HG03159 (cell line): Measurements from ENCODE around the gene PCGF2.
"Not testable (repeated sequence)": the region's sequence is repeated elsewhere in the genome, so short reads cannot be mapped to it uniquely, and the experiment has no call there.

Source experiments
- ATAC-seq: cut with Tn5 transposase; IDR thresholded peaks from one replicate; pipeline ENCODE4 v1.9.1; 2021; ENCODE audit warnings: mild to moderate bottlenecking, moderate library complexity; ENCODE audit not compliant: unreplicated experiment

PCGF2 gene

DNA sequence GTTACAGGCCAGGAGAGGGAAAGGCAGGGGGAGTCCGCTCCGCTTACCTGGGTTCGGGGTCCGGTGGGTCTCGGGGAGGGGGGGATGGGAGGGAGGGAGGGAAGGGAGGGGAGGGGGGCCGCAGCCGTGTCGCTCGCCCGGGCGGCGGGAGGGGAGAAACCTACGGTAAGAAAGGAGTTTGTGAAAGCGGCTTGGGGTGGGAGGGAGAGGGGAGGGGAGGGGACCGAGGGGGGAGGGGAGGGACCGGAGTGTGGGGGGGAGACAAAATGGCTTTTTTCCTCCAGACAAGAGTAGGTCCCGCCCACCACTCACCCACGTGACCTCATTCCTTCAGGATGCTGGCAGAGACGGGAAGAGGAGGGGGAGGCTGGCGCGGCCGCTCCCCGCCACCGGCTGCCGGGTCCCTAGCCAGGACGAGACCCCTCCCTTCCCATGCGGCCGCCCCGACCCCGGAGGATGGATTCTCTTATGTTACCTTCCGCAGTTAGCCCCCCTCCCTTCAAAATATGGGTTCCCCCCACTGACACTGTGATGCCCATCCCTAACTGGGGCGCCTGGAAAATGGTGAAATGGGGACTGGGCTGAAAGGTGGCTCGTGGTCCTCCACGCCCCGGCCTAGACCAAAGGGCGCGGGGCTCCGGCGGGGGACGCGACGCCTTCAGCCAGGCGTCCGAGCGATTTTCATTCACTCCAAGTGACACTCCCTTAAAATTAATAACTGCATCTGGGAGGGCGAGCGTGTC, at the start of gene PCGF2:
TSS of gene PCGF2 (minus strand) at position 188 of the 743 bp plus-strand sequence. CDS start 7,934 bp downstream, outside the sequence.
- no peak for ATAC-seq

DNA sequence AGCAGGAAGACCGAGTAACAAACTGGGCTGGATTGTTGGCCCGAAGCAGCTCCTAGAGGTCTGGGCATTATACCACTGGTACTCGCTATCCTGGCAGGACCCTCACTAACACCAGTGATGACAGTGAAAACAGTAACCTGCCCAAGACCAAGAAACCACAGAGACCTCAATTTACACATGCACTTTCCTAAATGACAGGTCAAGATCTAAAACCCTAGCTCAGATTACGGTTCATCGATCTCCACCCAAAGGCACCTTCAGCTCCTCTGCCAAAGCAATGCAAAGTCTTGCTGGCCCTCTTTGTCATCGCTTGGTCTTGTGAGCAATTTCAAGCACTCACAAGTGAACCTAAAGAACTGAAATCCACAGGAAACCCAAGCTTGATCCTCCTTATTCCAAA, 49.7 kb upstream of the PCGF2 start:
- no peak for ATAC-seq

DNA sequence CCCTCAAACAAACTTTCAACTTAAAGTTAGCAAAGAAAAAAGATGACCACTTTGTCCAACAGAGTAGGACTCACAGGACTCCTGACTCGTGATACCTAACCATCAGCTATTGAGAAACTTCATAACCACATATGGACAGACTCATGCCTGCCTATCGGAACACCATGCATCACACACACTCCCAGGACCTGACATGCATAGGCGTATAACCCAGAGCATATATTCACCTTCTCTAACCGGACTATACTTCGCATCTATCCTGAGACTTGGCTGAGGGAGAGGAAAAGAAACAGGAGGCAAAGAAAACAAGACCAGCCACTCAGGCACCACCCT, 49.0 kb upstream of the PCGF2 start:
- no peak for ATAC-seq

DNA sequence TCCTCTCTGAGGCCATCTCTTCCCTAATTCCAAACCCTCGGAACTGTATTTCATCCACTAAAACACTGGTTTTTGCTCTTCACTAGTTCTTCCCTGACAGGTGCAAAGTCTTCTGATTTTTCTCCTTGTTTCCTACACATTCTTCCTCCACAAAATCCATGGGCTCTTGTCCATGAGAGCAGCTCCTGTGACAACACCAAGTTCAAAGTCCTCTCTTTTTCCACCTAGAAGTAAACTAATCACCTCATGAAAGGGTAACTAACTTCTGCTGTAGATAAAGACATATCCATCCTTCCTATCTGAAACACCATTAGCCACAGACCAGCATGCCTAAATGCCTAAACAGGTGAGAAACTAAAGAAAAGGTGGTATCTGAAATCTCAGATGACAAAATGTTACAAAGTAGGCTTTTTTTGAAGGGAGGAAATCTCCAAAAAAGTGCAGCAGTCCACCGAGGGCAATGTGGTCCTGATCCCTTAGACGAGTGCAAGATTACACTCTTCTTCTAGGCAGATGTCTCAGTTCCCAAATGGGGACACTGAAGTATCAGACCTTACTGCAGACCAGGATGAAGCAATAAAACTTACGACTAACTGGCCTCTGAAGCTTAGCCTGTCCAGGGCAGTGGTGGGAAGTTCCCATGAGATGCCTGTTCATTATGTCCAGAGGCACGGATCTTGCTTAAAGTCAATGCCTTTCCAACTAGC, 48.5 kb upstream of the PCGF2 start:
- no peak for ATAC-seq

DNA sequence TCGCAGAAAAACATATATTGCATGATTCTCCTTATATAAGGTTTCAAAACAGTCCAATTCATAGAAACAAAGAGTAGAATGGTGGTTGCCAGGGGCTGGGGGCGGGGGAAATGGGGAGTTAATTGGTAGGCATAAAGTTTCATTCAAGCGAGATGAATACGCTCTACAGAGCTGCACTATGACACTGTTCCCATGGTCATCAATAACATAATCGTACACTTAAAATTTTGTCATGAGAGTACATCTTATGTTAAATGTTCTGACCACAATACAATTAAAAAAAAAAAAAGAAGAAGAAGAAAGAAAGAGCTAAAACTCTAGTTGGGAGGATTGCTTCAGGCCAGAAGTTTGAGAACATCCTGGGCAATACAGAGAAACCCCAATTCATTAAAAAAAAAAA, 46.1 kb upstream of the PCGF2 start:
- ATAC-seq, result no peak

DNA sequence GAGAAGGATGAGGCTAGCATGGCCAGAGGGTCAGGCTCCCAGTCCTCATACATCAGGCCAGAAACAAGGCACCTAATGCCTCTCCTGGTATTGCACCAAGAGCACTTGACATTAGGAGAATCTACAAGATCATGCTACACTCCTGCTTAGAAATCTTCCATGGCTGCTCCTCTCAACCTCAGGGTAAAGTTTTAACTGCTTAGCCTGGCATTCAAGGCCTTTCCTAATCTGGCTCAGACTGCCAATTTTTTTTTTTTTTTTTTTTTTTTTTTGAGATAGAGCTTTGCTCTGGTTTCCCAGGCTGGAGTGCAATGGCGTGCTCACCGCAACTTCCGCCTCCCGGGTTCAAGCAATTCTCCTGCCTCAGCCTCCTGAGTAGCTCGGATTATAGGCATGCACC, 43.0 kb upstream of the PCGF2 start:
- ATAC-seq, result no peak

DNA sequence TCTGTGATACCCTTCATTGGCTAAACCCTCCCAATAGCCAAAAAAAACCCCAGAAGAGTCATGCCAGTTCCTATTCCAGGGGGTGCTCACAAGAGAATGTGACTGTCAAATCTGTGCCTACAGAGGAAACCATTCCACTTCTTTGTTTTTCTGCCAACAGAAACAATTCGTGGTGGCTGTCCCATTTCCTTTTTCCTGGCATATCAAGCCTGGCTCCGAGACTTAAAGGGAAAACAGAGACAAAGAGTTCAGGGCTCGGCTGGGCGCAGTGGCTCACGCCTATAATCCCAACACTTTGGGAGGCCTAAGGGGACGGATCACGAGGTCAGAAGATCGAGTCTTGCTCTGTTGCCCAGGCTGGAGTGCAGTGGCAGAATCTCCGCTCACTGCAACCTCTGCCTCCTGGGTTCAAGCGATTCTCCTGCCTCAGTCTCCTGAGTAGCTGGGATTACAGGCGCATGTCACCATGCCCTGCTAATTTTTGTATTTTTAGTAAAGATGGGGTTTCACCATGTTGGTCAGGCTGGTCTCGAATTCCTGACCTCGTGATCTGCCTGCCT, 42.1 kb upstream of the PCGF2 start:
- not testable (repeated sequence) for ATAC-seq

DNA sequence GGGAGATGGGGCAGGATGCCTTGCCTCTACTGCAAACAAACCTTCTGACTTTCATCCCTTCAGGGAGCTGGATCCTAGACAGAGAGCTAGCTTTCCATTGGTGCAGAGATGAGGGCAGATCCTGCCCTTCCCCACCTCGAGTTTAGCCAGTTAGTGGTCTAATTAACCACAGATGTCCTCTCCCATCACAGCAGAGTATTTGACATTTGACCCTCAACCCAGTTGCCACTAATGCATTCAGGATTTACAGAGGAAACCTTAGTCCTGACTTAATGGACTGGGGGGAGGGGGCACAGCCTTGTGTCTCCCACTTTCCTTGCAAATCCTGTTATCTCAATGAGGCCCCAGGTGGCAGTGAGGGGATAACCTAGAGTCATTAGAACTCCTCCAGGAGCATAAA, 41.0 kb upstream of the PCGF2 start:
- no peak for ATAC-seq

DNA sequence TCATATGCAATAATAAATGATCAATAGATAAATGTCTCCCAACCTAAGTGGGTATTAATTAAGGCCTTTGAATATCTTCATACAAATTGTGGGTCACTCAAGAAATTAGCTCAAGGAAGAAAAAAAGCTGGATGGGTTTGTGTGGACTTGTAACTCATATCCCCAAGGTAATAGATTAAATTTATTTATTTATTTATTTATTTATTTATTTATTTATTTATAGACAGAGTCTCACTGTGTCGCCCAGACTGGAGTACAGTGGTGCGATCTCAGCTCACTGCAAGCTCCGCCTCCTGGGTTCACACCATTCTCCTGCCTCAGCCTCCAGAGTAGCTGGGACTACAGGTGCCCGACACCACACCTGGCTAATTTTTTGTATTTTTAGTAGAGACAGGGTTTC, 39.9 kb upstream of the PCGF2 start:
- ATAC-seq, result not testable (repeated sequence)

DNA sequence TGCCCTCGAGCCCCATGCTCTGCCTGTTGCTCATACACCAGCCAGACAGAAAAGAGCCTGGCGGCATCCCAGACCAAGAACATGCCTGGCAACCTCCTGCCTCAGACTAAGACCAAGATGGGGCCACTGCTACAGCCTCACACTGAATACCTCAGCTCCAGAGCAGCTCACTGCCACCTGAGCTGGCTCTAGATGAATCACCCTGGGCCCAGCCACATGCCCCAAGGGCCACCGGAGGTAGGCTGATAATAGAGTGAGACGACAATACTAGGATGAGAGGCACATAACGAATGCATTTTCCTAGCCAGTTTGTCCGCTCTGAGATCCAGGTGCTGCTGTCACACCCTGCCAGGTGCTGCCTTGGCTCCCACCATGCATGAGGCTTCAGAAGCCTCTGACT, 38.2 kb upstream of the PCGF2 start:
- ATAC-seq, result no peak

DNA sequence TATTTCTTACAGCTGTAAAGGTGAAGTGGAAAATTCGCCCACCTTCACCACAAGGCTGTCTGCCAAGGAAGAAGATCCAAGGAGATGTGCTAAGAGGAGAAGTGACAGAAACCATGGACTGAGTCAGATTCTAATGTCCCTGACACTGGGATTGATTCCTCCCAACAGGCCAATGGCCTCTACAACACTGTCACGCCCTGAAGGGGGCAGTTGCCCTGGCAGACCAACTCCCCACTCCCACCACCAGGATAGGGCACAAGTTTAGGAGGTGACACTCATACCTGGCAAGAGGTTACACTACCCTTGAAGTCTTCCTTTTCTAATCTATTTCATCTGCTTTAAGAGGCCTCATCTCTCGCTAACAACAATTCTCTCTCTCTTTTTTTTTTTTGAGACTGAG, 35.1 kb upstream of the PCGF2 start:
- ATAC-seq, result no peak

DNA sequence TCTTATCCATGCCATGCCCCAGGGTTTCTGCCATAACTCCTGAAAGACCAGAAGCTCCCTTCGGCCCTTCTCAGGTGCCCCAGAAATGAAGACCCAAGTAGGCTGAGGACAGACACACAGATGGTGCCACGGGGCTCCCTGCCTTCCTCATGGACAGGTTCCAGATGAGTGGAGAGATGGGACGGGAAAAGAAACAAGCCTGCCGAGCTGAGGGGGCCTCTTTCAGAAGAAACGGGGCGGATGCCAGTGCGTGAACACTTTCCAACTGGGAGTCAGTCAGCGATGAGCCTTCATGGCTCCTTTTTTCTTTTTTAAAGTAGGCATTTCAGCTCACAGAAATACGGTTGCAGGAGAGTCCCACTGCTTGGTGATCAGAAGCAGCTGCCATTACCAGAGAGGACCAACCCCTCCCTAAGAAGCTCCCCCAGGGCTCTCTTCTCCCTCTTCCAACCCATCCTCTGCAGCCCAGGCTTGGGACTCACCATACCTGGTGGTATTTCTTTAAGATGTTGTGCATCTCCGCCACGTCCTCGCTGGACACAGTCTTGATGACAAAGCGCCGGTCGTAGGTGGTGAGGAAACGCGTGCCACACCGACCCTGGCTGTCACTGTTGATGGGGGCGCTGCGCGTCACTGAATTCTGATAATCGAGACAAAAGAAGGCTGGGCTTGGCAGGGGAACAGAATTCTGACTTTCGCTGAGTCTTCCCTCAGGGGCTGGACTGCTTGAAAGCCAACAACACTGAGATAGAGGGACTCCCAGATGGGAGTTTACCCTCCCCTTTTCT, 32.0 kb upstream of the PCGF2 start:
- ATAC-seq, result no peak

DNA sequence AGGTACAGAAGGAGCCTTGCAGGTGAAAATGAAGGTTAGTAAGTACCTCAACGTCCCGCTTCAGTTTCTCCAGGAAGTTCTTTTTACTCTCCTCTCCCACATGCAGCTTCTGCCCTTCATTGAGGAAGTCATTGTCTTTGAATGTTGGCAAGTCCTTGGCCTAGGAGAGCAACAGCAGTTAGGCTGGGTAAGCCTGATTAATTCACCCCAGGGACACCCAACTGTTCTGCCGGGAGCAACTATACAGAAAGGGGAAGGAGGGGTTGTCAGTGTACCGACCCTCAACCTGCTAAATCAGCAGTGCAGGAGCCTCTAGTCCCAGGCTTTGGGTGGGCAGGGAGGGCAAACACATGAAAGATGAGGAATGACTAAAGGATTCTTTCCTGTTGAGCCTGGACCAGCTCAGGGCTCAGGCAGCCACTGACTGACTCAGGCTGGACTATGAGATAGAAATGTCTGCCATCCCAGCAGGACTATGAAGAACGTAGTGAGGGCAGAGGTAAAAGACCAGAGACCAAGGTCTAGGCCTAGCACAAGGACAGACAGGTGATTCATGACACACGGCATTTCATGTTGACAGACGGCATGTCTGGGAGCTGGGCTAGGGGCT, 29.6 kb upstream of the PCGF2 start:
- ATAC-seq, result no peak

DNA sequence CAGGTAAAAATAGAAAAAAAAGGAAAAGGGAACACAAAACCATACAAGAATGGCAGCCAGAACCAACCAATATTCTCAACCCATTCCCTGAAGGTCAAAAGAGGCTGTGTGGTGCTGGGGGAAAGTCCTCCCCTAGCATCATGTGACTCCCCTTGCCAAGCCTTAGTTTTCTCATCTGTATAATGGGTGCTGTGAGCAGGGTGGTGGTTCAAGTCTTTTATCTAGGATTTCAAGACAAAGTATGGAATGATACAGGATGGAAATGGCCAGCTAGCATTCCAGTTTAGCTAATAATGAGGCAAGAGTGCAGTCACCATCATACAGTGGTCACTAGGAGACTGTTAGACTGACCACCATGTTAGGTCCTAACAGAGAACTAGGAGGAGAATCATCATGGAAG, 25.1 kb upstream of the PCGF2 start:
- no peak for ATAC-seq

DNA sequence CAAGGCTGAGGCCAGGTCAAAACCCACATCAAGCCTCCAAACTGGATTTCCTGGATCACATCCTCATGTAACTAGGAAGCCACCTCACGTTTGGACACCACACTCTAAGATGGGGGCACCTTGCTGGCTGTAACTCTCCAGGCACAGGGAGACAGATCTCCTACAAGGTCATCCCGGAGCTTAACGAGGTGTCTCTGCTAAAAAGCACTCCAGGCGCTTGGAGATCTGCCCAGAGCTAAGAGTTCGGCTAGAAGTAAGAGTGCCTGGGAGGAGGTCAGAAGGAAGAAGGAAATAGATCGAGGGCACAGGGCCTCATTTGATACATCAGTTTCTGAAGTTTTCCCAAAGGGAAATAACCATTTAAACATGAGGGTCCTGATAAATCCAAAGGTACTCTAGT, 20.3 kb upstream of the PCGF2 start:
- ATAC-seq, result no peak

DNA sequence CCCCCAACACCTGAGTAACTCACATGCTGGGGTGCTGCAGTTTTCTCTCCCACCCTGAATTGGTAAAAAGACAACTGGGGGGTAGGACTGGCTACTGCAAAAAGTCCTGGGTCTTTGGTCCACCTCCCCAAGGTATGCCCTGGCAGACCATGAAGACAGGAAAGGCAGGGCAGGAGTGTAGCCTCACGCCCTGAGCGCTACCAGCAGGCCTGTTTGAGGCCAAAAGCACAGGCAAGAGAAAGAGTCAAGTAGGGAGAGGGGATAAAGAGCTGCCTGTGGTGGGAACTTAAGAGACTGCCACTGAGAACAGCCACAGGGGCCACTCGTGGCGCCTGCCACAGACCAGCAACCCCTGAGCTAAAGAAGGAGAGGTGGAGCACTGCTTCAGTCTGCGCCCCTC, 18.2 kb upstream of the PCGF2 start:
- no peak for ATAC-seq

DNA sequence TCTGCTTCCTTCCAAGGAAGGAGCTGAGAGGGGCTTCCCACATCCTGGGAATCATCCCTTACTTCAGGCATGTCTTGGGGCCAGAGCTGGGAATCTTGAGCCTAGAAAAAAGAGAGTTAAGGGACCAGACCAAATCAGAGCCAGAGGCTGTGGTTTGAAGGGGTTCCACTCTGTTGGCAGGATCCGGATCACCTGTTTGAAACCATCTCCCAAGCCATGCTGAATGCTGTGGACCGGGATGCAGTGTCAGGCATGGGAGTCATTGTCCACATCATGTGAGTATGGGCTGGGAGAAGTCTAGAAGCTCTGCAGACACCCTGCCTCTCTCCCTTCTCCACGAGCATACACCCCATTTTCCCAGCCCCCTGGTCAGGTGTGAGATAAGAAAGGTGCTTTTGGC, 14.1 kb upstream of the PCGF2 start:
- no peak for ATAC-seq

DNA sequence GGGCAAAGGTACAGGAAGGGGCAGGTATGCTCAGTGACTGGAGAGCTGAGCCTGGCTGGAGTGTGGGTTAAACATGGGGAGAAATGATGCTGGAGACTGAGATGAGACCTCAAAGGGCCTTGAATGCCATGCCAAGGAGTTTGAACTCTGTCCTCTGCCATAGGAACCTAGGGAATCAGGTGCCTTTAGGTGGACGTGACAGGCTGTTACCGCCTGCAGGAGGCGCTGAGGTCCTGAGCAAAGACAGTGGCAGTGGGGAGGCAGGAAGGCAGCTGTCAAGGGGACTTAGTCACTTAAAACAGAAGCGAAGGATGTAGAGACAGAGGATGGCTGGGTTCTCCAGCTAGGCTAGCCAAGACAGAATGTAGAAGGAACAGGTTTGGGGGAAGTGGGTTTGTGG, 13.5 kb upstream of the PCGF2 start:
- no peak for ATAC-seq

DNA sequence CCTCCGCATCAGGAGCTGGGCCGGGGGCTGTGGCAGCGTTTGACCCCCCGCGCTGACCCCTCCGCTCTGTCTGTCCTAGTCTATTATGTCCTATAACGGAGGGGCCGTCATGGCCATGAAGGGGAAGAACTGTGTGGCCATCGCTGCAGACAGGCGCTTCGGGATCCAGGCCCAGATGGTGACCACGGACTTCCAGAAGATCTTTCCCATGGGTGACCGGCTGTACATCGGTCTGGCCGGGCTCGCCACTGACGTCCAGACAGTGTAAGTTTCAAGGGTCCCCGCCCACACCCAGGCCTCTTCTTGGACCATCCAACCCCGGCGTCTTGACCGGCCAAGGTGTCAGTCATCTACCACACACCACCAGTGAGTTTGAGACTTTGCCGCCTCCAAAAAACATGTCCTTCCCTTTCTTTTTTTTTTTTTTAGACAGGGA, 5.0 kb upstream of the PCGF2 start:
- ATAC-seq, result no peak

DNA sequence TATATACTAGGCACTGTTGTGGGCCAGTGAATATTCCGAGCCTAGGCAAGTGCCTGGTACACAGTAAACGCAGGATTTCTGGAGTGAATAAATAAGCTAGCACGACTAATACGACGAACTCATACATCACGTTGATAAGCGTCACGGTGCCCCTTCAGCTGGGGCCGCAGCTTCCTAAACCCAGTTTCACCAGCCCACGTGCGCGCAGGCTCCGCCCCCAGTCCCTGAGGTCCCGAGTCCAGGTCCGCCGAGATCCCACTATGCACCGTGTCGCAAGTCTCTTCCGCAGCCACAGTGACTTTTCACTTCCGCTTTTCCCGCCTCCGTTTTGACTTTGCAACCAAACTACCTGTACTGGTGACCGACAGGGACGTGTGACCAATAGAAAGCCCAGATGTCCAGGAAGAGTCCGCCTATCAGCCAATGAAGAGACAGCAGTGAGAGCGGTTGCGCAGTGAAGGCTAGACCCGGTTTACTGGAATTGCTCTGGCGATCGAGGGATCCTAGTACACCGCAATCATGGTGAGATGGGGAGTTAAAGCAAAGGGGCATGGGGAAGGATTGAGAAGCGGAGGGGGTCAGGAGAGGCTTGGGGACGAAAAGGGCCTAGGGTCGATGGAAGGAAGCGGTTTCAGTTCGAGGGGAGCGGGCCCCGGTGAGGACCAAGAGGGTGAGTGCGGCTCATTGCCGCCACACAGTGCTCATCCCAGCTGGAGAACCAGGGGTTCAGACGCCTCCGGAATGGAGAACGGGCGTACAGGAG, 4.4 kb upstream of the PCGF2 start, which contains the start of gene PSMB3:
TSS of gene PSMB3 (plus strand) at position 434 of the 763 bp plus-strand sequence. CDS start at position 520, 86 bp downstream.
- ATAC-seq, result peak; percentile 80
